SK-N-SH (cell line): ENCODE data around the gene EP300.

ENCODE experiments used
- CTCF ChIP-seq: fragments of 200-600 bp; sonication (generic); IDR thresholded peaks from 2 replicates; pipeline ENCODE4 v1.6.1; 2017; ENCODE audit warnings: antibody characterized with exemption, mild to moderate bottlenecking, moderate library complexity
- JUND ChIP-seq: IDR thresholded peaks from 2 replicates; pipeline ENCODE4 v1.4.0; 2012
- REST ChIP-seq: IDR thresholded peaks from 2 replicates; pipeline ENCODE4 v1.6.1; 2012; ENCODE audit warnings: mild to moderate bottlenecking, low read depth, low read length, moderate library complexity

GRCh38 chr22:41074466-41074865 is 17.9 kb upstream of the EP300 start:
- TF ChIP-seq JUND (no peak), CTCF (no peak), REST (no peak)
